KOPT-K1 (cell line): ENCODE results near the gene CNTNAP5.

Experiments used
- H3K27ac ChIP-seq: fragments of 200-600 bp; sonication (generic); 2 replicates; pipeline ENCODE4 v1.5.1; 2016; ENCODE audit warnings: antibody characterized with exemption, mild to moderate bottlenecking, low read depth, low read length; ENCODE audit not compliant: poor library complexity, severe bottlenecking
- H3K36me3 ChIP-seq: fragments of 200-600 bp; sonication (generic); 2 replicates; pipeline ENCODE4 v1.5.1; 2017; ENCODE audit warnings: antibody characterized with exemption, mild to moderate bottlenecking, low read length, moderate library complexity; ENCODE audit not compliant: insufficient read depth
- H3K9me3 ChIP-seq: fragments of 200-600 bp; sonication (generic); 2 replicates; pipeline ENCODE4 v1.5.1; 2017; ENCODE audit warnings: antibody characterized with exemption, low read length, mild to moderate bottlenecking; ENCODE audit not compliant: insufficient read depth, poor library complexity, severe bottlenecking

The CNTNAP5 gene

DNA sequence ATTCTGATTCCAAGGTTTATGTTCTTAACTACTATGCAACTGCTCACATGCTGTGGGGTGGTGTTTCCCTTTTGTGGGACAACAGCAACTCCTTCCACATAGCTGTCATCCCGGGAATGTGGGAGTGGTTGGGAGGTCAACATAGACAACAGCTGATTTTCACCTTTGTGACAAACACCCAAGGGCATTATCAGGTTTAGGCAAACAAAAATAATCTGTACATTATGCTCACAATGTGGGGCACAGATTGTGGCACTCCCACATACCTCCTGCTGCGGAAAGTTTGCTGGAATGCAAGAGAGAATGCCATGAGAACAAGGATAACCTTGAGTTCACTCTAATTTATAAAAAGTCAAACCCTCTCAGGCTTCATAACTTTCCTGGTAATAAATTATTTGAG lies 582.6 kb downstream of the CNTNAP5 start:
- H3K9me3 ChIP-seq = no peaks in the 10 kb centered on the region
- no peaks in the 10 kb centered on the region for H3K36me3 ChIP-seq
- H3K27ac ChIP-seq = no peak overlapping the region

DNA sequence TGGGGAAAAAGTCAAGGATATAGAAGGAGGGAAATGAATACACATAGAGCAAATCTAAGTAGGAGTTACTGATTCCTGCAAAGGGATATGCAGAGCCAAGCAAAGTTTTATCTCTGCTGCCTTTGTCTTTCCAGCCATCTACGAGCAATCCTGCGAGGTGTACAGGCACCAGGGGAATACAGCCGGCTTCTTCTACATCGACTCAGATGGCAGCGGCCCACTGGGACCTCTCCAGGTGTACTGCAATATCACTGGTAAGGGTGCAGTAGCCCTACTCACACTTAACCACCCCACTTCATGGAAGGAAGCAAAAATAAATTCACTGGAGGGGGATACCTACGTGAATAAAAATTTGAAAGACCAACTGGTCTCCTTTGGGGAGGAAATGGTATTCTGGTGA lies 584.6 kb downstream of the CNTNAP5 start:
- no peaks in the 10 kb centered on the region for H3K36me3 ChIP-seq
- H3K27ac ChIP-seq = no peak overlapping the region

DNA sequence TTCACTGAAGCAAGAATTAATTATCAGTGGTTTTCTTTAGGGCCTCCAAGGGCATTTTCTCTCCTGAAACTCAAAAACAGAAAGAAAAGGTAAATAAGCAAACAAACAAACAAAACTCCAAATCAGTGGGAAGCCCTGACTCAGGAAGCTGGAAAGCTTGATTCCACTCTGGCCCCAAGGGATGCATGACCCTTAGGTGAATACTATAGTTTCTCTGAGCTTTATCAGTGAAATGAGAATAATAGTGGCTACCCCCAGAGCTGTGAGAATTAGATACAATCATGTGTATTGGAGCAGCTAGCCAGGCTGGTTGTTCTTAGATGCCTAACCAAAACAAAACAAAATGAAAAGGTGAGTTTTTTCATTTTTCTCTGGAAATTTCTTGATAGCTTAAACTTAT lies 585.1 kb downstream of the CNTNAP5 start:
- no peak overlapping the region for H3K27ac ChIP-seq
- no peaks in the 10 kb centered on the region for H3K36me3 ChIP-seq
- H3K9me3 ChIP-seq = no peaks in the 10 kb centered on the region

More for the DNA sequence above, 584.6 kb downstream of the CNTNAP5 start:
- no peaks in the 10 kb centered on the region for H3K9me3 ChIP-seq

DNA sequence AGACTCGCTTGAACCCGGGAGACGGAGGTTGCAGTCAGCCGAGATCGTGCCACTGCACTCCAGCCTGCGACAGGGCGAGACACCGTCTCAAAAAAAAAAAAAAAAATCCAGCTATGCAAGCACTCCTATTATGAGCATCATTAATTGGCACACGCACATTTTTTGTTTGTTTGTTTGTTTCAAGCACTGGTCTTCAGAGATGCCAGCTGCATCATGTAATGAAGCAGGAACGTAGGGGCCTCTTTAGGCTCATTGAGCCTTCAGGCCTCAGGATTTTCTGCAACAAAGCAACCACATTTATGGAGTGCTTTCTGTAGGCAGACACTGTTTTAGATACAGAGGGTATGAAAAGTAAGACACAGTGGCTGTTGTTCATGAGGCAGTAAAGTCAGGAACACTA lies 585.8 kb downstream of the CNTNAP5 start:
- Histone ChIP-seq H3K9me3 (no peaks in the 10 kb centered on the region), H3K36me3 (no peaks in the 10 kb centered on the region), H3K27ac (no peak overlapping the region)

GRCh38 chr2:124623560-124623959 lies 598.5 kb downstream of the CNTNAP5 start:
- no peaks in the 10 kb centered on the region for H3K9me3 ChIP-seq
- H3K27ac ChIP-seq = no peak overlapping the region
- H3K36me3 ChIP-seq = no peaks in the 10 kb centered on the region

DNA sequence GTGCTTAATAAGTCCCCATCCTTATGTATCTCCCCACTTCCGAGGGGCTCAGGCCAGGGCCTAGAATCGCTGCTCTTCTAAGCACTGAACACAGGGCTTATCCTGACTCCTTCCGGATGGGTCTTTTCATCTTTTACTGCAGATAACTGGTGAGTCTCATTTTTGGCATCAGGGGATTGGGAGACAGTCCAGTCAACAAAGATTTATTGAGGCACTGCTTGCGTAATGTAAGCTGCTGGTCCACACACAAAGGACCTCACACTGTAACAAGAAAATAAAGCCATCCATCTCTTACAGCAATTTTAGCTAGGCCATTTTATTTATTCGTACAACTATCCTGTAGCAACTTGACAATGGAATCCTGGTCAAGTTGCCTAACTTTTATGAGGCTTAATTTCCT lies 600.5 kb downstream of the CNTNAP5 start:
- Histone ChIP-seq H3K9me3 (no peaks in the 10 kb centered on the region), H3K27ac (no peak overlapping the region), H3K36me3 (no peaks in the 10 kb centered on the region)

DNA sequence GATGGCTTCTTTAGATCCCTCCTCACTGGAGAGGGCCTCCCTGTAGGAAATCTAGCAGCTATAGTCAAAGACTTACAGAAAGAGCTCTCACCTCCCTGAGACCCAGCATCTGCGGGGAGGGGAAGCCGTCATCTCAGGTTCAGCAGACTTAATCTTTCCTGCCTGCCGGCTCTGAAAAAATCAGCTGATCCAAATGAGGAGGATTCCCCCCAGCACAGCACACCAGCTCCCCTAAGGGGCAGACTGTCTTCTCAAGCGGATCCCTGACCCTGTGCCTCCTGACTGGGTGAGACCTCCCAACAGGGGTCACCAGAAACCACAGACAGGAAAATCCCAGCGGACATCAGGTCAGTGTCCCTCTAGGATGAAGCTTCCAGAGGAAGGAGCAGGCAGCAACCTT lies 601.9 kb downstream of the CNTNAP5 start:
- no peak overlapping the region for H3K27ac ChIP-seq
- no peaks in the 10 kb centered on the region for H3K9me3 ChIP-seq
- H3K36me3 ChIP-seq = no peaks in the 10 kb centered on the region

GRCh38 chr2:124633812-124634211 lies 608.7 kb downstream of the CNTNAP5 start:
- Histone ChIP-seq H3K9me3 (no peaks in the 10 kb centered on the region), H3K27ac (no peak overlapping the region), H3K36me3 (no peaks in the 10 kb centered on the region)

DNA sequence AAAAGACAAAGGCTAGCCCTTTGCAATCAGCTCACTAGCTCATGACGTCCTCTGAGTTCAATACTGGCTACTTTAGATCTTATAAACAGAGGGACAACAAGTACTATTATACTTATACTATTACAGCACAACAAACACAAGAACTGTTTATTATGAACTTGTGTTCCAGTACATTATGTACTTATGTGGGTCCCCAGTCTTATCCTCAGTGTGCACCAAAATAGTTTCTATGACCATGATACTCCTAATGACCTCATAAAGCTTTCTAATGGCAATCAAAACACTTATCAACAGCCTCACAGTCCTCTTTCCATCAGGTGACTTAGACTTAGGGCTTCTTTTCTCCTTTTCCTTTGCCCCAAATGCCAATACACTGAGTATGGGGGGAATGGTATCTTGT lies 614.4 kb downstream of the CNTNAP5 start:
- Histone ChIP-seq H3K9me3 (no peaks in the 10 kb centered on the region), H3K27ac (no peak overlapping the region), H3K36me3 (no peaks in the 10 kb centered on the region)

- Histone ChIP-seq H3K9me3 (no peaks in the 10 kb centered on the region), H3K36me3 (no peaks in the 10 kb centered on the region), H3K27ac (no peak overlapping the region)
These were observed 615.2 kb downstream of the CNTNAP5 start for GRCh38 chr2:124640221-124640750.

- no peaks in the 10 kb centered on the region for H3K9me3 ChIP-seq
- no peaks in the 10 kb centered on the region for H3K36me3 ChIP-seq
- no peak overlapping the region for H3K27ac ChIP-seq
These were observed 621.2 kb downstream of the CNTNAP5 start for GRCh38 chr2:124646166-124646815.

DNA sequence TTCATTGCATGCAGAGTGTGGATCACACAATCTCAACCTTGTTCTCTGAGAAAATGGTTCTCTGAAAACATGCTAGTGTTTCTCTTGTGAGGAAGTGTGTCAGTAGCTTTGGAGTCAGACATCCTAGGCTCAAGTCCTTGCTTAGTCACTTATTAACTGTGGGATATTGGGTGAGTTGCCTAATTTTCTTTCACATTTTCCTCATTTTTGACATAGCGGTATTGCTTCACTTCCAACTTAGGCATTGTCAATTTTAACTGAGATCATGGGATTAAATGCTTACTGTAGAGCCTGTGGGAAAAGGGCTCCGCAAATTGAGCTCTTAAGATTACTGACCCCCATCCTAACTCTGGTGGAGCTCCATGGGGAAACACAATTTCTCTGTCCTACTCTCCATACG lies 622.2 kb downstream of the CNTNAP5 start:
- no peaks in the 10 kb centered on the region for H3K9me3 ChIP-seq
- H3K36me3 ChIP-seq = no peaks in the 10 kb centered on the region
- H3K27ac ChIP-seq = no peak overlapping the region

- Histone ChIP-seq H3K9me3 (no peaks in the 10 kb centered on the region), H3K36me3 (no peaks in the 10 kb centered on the region), H3K27ac (no peak overlapping the region)
These were observed 622.6 kb downstream of the CNTNAP5 start for GRCh38 chr2:124647663-124648062.

DNA sequence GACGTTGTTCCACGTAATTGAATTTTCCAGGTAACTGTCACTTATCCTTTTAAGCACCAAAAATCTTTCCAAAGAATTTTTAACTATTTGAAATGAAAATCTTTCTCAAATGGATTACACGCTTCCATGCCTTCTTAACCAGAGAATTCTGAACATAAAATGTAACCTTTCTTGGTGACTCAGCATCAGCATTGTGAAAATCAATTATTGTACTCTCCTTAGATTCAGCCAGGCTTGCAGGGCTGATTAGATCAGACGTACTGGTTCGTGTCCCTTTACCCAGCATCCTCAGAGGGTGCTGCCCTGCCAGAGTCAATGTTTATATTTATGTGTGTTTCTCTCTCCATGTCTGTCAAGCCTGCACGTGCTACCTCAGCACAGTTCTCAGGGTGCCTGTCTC lies 623.9 kb downstream of the CNTNAP5 start:
- H3K36me3 ChIP-seq = no peaks in the 10 kb centered on the region
- H3K27ac ChIP-seq = no peak overlapping the region

DNA sequence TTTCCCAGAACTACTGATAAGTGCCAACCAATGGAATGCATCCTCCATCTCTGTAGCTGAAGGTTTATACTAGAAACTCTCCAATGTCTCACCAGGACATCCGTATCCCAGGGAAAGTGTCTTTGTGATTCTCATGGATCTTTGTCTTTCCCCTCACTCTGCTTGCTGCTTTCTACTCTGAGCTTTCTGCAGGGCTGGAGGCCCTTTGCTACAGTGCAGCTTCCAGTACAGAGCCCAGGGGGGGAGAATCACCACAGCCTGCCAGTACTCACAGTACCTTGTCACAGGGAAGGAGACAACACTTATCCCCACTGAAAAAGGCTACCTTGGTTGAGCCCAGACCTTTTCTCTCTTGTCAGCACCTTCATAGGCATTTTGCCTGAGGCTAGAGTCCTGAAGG lies 627.0 kb downstream of the CNTNAP5 start:
- H3K9me3 ChIP-seq = no peaks in the 10 kb centered on the region
- no peaks in the 10 kb centered on the region for H3K36me3 ChIP-seq
- H3K27ac ChIP-seq = no peak overlapping the region

More for the DNA sequence above, 623.9 kb downstream of the CNTNAP5 start:
- H3K9me3 ChIP-seq = no peaks in the 10 kb centered on the region

DNA sequence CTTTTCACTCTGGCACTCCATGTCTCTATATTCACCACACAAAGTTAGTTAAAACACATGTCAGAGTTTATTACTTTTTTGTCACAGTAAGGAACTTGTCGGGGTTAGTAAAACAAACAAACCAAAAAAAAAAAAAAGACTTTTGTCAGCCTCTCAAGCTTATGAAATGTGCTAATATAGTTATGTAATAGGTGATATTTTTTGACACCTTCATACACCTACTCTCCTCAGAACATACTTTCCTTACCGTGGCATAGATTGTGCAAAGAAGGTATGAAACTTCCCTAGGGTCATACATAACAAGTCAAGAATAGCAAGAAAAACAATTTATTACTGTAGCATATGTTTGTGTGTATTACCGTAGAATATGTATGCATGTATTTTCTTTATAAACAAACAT lies 633.3 kb downstream of the CNTNAP5 start:
- no peaks in the 10 kb centered on the region for H3K9me3 ChIP-seq
- no peaks in the 10 kb centered on the region for H3K36me3 ChIP-seq
- no peak overlapping the region for H3K27ac ChIP-seq
